ENCODE measurements around the gene CNTNAP2. TPM values are rescaled to one million over a fixed set of nuclear protein-coding genes. Genes with fewer than 3 reads are reported as not detected.
"Not testable (repeated sequence)": the region's sequence is repeated elsewhere in the genome, so short reads cannot be mapped to it uniquely, and the experiment has no call there.

CNTNAP2 gene
- total RNA-seq, 2 experiments from 2014 or later: 0.28 TPM; not detected in 1

DNA sequence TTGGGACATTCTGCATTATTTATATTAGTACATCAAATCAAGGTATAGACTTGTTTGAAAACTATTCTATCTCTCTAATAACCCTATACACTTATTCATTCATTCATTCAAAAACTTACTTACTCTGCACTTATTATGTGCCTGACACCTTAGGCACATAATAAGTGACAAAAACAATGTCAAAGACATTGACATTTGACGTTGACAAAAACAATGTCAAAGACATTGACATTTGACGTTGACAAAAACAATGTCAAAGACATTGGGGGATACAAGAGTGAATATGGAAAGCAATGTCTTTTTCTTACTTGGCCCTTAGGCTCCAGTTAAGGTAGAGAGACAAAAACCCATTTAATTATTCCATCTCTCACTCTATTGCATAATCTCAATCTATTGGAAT is 116.0 kb downstream of the CNTNAP2 start:
- Histone ChIP-seq H3K36me3 (ENCODE audit: insufficient read depth, low read length) (no peaks in the 10 kb centered on the region), H3K9me3 (ENCODE audit: low read length) (no peaks in the 10 kb centered on the region), H3K4me3 (ENCODE audit: low read depth, low read length, poor library complexity, severe bottlenecking) (no peak overlapping the region), H3K4me1 (ENCODE audit: insufficient read depth, low read length, poor library complexity, severe bottlenecking) (no peaks in the 10 kb centered on the region), H2AFZ (ENCODE audit: low read length) (no peak overlapping the region), H3K4me2 (ENCODE audit: low read length) (no peak overlapping the region), H3K9me2 (ENCODE audit: insufficient read depth, low read length) (no peaks in the 10 kb centered on the region), H3K27ac (ENCODE audit: low read depth, low read length, poor library complexity, severe bottlenecking) (no peak overlapping the region), H3K79me2 (ENCODE audit: insufficient read depth, low read depth, low read length) (no peaks in the 10 kb centered on the region), H4K20me1 (ENCODE audit: insufficient read depth, low read length) (no peaks in the 10 kb centered on the region)
- intact Hi-C loops (cut with micrococcal nuclease; ENCODE audit: unreplicated experiment): no loop called here
- ChIA-PET POLR2A (no interaction called here), CTCF (ENCODE audit: unreplicated experiment) (no interaction called here)
- no peak for DNase-seq (ENCODE audit: low spot score)
- TF ChIP-seq, protein P1, sequence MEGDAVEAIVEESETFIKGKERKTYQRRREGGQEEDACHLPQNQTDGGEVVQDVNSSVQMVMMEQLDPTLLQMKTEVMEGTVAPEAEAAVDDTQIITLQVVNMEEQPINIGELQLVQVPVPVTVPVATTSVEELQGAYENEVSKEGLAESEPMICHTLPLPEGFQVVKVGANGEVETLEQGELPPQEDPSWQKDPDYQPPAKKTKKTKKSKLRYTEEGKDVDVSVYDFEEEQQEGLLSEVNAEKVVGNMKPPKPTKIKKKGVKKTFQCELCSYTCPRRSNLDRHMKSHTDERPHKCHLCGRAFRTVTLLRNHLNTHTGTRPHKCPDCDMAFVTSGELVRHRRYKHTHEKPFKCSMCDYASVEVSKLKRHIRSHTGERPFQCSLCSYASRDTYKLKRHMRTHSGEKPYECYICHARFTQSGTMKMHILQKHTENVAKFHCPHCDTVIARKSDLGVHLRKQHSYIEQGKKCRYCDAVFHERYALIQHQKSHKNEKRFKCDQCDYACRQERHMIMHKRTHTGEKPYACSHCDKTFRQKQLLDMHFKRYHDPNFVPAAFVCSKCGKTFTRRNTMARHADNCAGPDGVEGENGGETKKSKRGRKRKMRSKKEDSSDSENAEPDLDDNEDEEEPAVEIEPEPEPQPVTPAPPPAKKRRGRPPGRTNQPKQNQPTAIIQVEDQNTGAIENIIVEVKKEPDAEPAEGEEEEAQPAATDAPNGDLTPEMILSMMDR (conservative IDR thresholded peaks at IDR 0.05; ENCODE audit: low read length): no peak
- TF ChIP-seq EZH2phosphoT487 (IDR thresholded peaks at IDR 0.05; ENCODE audit: borderline replicate concordance, low read depth, low read length): no peak
- no TSS peak for BruUV-seq (replicated peaks)

DNA sequence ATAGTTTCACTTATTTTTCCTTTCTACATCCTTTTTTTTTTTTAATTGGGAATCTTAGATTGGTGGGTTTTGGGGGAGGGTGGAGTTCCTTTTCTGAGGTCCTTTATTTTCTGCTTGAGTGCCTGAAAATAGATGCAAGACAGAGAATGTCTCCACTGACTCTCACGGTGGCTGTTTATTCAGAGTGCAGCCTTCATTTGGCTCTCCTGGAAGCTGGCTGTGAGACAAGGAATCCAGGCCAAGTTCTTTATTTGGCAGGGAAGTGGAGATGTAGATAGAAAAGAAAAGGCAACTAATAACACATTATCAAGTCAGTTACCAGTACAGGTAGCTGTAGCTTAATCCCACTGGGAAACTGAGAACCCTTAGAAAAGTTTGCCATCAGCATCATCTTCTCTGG is 118.6 kb downstream of the CNTNAP2 start:
- H3K4me3 ChIP-seq (ENCODE audit: low read depth, low read length, poor library complexity, severe bottlenecking): no peak overlapping the region
- no peaks in the 10 kb centered on the region for H3K36me3 ChIP-seq (ENCODE audit: insufficient read depth, low read length)
- H3K79me2 ChIP-seq (ENCODE audit: insufficient read depth, low read depth, low read length): no peaks in the 10 kb centered on the region
- BruUV-seq (replicated peaks): no TSS peak
- H3K9me2 ChIP-seq (ENCODE audit: insufficient read depth, low read length): no peaks in the 10 kb centered on the region
- no peaks in the 10 kb centered on the region for H3K4me1 ChIP-seq (ENCODE audit: insufficient read depth, low read length, poor library complexity, severe bottlenecking)
- H2AFZ ChIP-seq (ENCODE audit: low read length): no peak overlapping the region
- no peak overlapping the region for H3K27ac ChIP-seq (ENCODE audit: low read depth, low read length, poor library complexity, severe bottlenecking)
- no peak for DNase-seq (ENCODE audit: low spot score)
- H4K20me1 ChIP-seq (ENCODE audit: insufficient read depth, low read length): no peaks in the 10 kb centered on the region
- ChIA-PET POLR2A (no interaction called here), CTCF (ENCODE audit: unreplicated experiment) (no interaction called here)
- no peaks in the 10 kb centered on the region for H3K9me3 ChIP-seq (ENCODE audit: low read length)
- H3K4me2 ChIP-seq (ENCODE audit: low read length): no peak overlapping the region
- intact Hi-C loops (cut with micrococcal nuclease; ENCODE audit: unreplicated experiment): no loop called here
- no peak for TF ChIP-seq EZH2phosphoT487 (IDR thresholded peaks at IDR 0.05; ENCODE audit: borderline replicate concordance, low read depth, low read length)
- TF ChIP-seq, protein P1 (conservative IDR thresholded peaks at IDR 0.05; ENCODE audit: low read length): no peak

GRCh38 chr7:146242661-146243060 is 126.1 kb downstream of the CNTNAP2 start:
- no peak for DNase-seq (ENCODE audit: low spot score)
- BruUV-seq (replicated peaks): no TSS peak
- CTCF ChIA-PET (ENCODE audit: unreplicated experiment): no interaction called here
- no peak overlapping the region for H3K27ac ChIP-seq (ENCODE audit: low read depth, low read length, poor library complexity, severe bottlenecking)
- H2AFZ ChIP-seq (ENCODE audit: low read length): no peak overlapping the region
- TF ChIP-seq, protein P1 (conservative IDR thresholded peaks at IDR 0.05; ENCODE audit: low read length): no peak
- TF ChIP-seq EZH2phosphoT487 (IDR thresholded peaks at IDR 0.05; ENCODE audit: borderline replicate concordance, low read depth, low read length): no peak
- no peaks in the 10 kb centered on the region for H4K20me1 ChIP-seq (ENCODE audit: insufficient read depth, low read length)
- H3K4me2 ChIP-seq (ENCODE audit: low read length): no peak overlapping the region
- POLR2A ChIA-PET: no interaction called here
- H3K4me1 ChIP-seq (ENCODE audit: insufficient read depth, low read length, poor library complexity, severe bottlenecking): no peaks in the 10 kb centered on the region
- H3K79me2 ChIP-seq (ENCODE audit: insufficient read depth, low read depth, low read length): no peaks in the 10 kb centered on the region
- no peaks in the 10 kb centered on the region for H3K36me3 ChIP-seq (ENCODE audit: insufficient read depth, low read length)
- intact Hi-C loops (cut with micrococcal nuclease; ENCODE audit: unreplicated experiment): no loop called here
- no peaks in the 10 kb centered on the region for H3K9me2 ChIP-seq (ENCODE audit: insufficient read depth, low read length)
- no peak overlapping the region for H3K4me3 ChIP-seq (ENCODE audit: low read depth, low read length, poor library complexity, severe bottlenecking)
- no peaks in the 10 kb centered on the region for H3K9me3 ChIP-seq (ENCODE audit: low read length)

- intact Hi-C loops (cut with micrococcal nuclease; ENCODE audit: unreplicated experiment); H3K27ac ChIP-seq (ENCODE audit: low read depth, low read length, poor library complexity, severe bottlenecking); H3K4me2 ChIP-seq (ENCODE audit: low read length); H3K4me1 ChIP-seq (ENCODE audit: insufficient read depth, low read length, poor library complexity, severe bottlenecking); H3K4me3 ChIP-seq (ENCODE audit: low read depth, low read length, poor library complexity, severe bottlenecking); POLR2A ChIA-PET; H3K9me3 ChIP-seq (ENCODE audit: low read length); H4K20me1 ChIP-seq (ENCODE audit: insufficient read depth, low read length); H3K79me2 ChIP-seq (ENCODE audit: insufficient read depth, low read depth, low read length); H2AFZ ChIP-seq (ENCODE audit: low read length); CTCF ChIA-PET (ENCODE audit: unreplicated experiment); DNase-seq (ENCODE audit: low spot score); H3K9me2 ChIP-seq (ENCODE audit: insufficient read depth, low read length); BruUV-seq (replicated peaks); H3K36me3 ChIP-seq (ENCODE audit: insufficient read depth, low read length): not testable (repeated sequence)
Measured at GRCh38 chr7:146247991-146248390, 131.4 kb downstream of the CNTNAP2 start.

DNA sequence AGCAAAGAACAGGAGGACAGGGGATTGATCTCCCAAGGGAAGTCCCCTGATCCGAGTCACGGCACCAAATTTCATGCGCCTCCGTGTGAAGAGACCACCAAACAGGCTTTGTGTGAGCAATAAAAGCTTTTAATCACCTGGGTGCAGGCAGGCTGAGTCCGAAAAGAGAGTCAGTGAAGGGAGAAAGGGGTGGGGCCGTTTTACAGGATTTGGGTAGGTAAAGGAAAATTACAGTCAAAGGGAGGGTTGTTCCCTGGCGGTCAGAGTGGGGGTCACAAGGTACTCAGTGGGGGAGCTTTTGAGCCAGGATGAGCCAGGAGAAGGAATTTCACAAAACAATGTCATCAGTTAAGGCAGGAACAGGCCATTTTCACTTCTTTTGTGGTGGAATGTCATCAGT is 132.1 kb downstream of the CNTNAP2 start:
- POLR2A ChIA-PET: interaction anchor here (0.6 to 1.3 kb wide), 2 partner anchors 18 to 24 kb away, joined by 3 to 4 read pairs; no protein-coding TSS in a partner anchor
- intact Hi-C loops (cut with micrococcal nuclease; ENCODE audit: unreplicated experiment); H3K27ac ChIP-seq (ENCODE audit: low read depth, low read length, poor library complexity, severe bottlenecking); H3K36me3 ChIP-seq (ENCODE audit: insufficient read depth, low read length); H3K9me2 ChIP-seq (ENCODE audit: insufficient read depth, low read length); CTCF ChIA-PET (ENCODE audit: unreplicated experiment); H3K9me3 ChIP-seq (ENCODE audit: low read length); H2AFZ ChIP-seq (ENCODE audit: low read length); H4K20me1 ChIP-seq (ENCODE audit: insufficient read depth, low read length); H3K79me2 ChIP-seq (ENCODE audit: insufficient read depth, low read depth, low read length); DNase-seq (ENCODE audit: low spot score); H3K4me2 ChIP-seq (ENCODE audit: low read length); BruUV-seq (replicated peaks); H3K4me3 ChIP-seq (ENCODE audit: low read depth, low read length, poor library complexity, severe bottlenecking); H3K4me1 ChIP-seq (ENCODE audit: insufficient read depth, low read length, poor library complexity, severe bottlenecking): not testable (repeated sequence)
